Caco-2 (cell line): ENCODE measurements around the gene SAMM50. TPM values are rescaled to one million over a fixed set of nuclear protein-coding genes. Genes with fewer than 3 reads are reported as not detected.

Experiments
- BruUV-seq: library from RNA; stranded (reverse); fragments of 400-500 nt; replicated peaks from 2 replicates; lab custom pipeline; 2021; lab: Mats Ljungman, UMichigan
- CTCF ChIA-PET: fragments of 300-600 bp; sonication (Branson Sonifier 250); formaldehyde crosslinking; loops from one replicate; lab custom pipeline; 2022; ENCODE audit warnings: antibody characterized with exemption; lab: Charles Lee
- POLR2A ChIA-PET: fragments of 300-600 bp; sonication (Branson Sonifier 250); formaldehyde crosslinking; loops from one replicate; lab custom pipeline; 2022; ENCODE audit warnings: antibody characterized with exemption; lab: Charles Lee
- DNase-seq, 2 experiments: peaks; one replicate each; pipeline versions ENCODE4 v3.0.0 to v3.0.0-alpha.2; 2020 to 2022
- H3K27me3 ChIP-seq: replicated peaks from 2 replicates; pipeline ENCODE4 v1.6.0; 2011; ENCODE audit warnings: low read length; ENCODE audit not compliant: control insufficient read depth, insufficient read depth
- H3K36me3 ChIP-seq: 2 replicates; pipeline ENCODE4 v1.5.1; 2011; ENCODE audit warnings: low read length; ENCODE audit not compliant: control insufficient read depth, insufficient read depth
- H3K4me1 ChIP-seq: fragments of 250-450 bp; sonication (Bioruptor Pico); 2 replicates; pipeline ENCODE4 v1.5.1; 2020; ENCODE audit warnings: mild to moderate bottlenecking
- H3K4me3 ChIP-seq: 2 replicates; pipeline ENCODE4 v1.5.1; 2011; ENCODE audit warnings: low read depth, mild to moderate bottlenecking, control low read depth, low read length
- H3K9me3 ChIP-seq: fragments of 250-450 bp; sonication (Bioruptor Pico); 2 replicates; pipeline ENCODE4 v1.5.1; 2020; ENCODE audit warnings: mild to moderate bottlenecking, moderate library complexity
- H3K27ac Mint-ChIP-seq: one replicate; pipeline ENCODE4 v1.8.0; 2022; ENCODE audit warnings: mixed read lengths; ENCODE audit not compliant: unreplicated experiment
- H3K27me3 Mint-ChIP-seq: one replicate; pipeline ENCODE4 v1.8.0; 2022; ENCODE audit warnings: mixed read lengths; ENCODE audit not compliant: insufficient read depth, unreplicated experiment
- H3K36me3 Mint-ChIP-seq: one replicate; pipeline ENCODE4 v1.8.0; 2022; ENCODE audit warnings: mild to moderate bottlenecking, mixed read lengths; ENCODE audit not compliant: insufficient read depth, unreplicated experiment
- H3K4me1 Mint-ChIP-seq: one replicate; pipeline ENCODE4 v1.8.0; 2022; ENCODE audit warnings: low read depth, mixed read lengths; ENCODE audit not compliant: unreplicated experiment
- H3K4me3 Mint-ChIP-seq: one replicate; pipeline ENCODE4 v1.8.0; 2022; ENCODE audit warnings: mild to moderate bottlenecking, moderate library complexity, mixed read lengths; ENCODE audit not compliant: unreplicated experiment
- H3K9me3 Mint-ChIP-seq: one replicate; pipeline ENCODE4 v1.8.0; 2022; ENCODE audit warnings: mixed read lengths; ENCODE audit not compliant: unreplicated experiment
- CTCF ChIP-seq, 2 experiments: fragments of 200-600 bp in 1 of 2; IDR thresholded peaks; 1 replicate in 1 of 2; 2 replicates in 1 of 2; pipeline versions ENCODE4 v1.5.1 to v1.8.0; 2011 to 2022; ENCODE audit warnings: antibody characterized with exemption in 1 of 2, control low read depth in 1 of 2, inconsistent platforms in 1 of 2, low read depth in 1 of 2, low read length in 1 of 2, mild to moderate bottlenecking in 1 of 2, moderate library complexity in 1 of 2; ENCODE audit not compliant: insufficient read depth in 1 of 2, severe bottlenecking in 1 of 2, unreplicated experiment in 1 of 2
- intact Hi-C: fragments of 100-400 bp; cut with micrococcal nuclease; formaldehyde crosslinking; loops from one replicate; pipeline ENCODE4 v1.10.0; 2022; ENCODE audit not compliant: unreplicated experiment
- total RNA-seq: library from RNA; stranded (reverse); gene quantifications from 2 replicates; pipeline ENCODE4 v1.2.3, GENCODE V29; 2022

SAMM50 gene
- total RNA-seq, 1 experiment from 2014 or later, result 66.4 TPM

- no peak for TF ChIP-seq CTCF (IDR thresholded peaks at IDR 0.05; ENCODE audit: insufficient read depth in 1 of 2, low read depth in 1 of 2, low read length in 1 of 2, severe bottlenecking in 1 of 2, unreplicated experiment in 1 of 2)
- intact Hi-C loops, result no loop called here
- Histone ChIP-seq H3K4me1 (no peaks in the 10 kb centered on the region), H3K27me3 (no peaks in the 10 kb centered on the region), H3K36me3 (peaks cover 2% of the 10 kb centered on the region; the same call in 1 of the 2 replicates), H3K4me3 (no peak overlapping the region), H3K9me3 (no peaks in the 10 kb centered on the region)
- ChIA-PET POLR2A (no interaction called here), CTCF (interaction anchor here (1.4 to 2.7 kb wide), 3 partner anchors 88 to 363 kb away, joined by 4 to 90 read pairs (median 18); no protein-coding TSS in a partner anchor)
- Mint-ChIP-seq H3K36me3 (peaks cover 72% of the 10 kb centered on the region), H3K27ac (no peak overlapping the region), H3K4me1 (peaks cover 7% of the 10 kb centered on the region), H3K9me3 (no peaks in the 10 kb centered on the region), H3K4me3 (no peak overlapping the region), H3K27me3 (no peaks in the 10 kb centered on the region)
- BruUV-seq, result no TSS peak
- DNase-seq, result no peak
These were observed 39.2 kb downstream of the SAMM50 start for GRCh38 chr22:43994416-43994815.

GRCh38 chr22:43995057-43995685 lies 39.9 kb downstream of the SAMM50 start:
- no peak overlapping the region for H3K4me3 Mint-ChIP-seq
- no peak for TF ChIP-seq CTCF (IDR thresholded peaks at IDR 0.05; ENCODE audit: insufficient read depth in 1 of 2, low read depth in 1 of 2, low read length in 1 of 2, severe bottlenecking in 1 of 2, unreplicated experiment in 1 of 2)
- peaks cover 7% of the 10 kb centered on the region for H3K4me1 Mint-ChIP-seq
- Histone ChIP-seq H3K9me3 (no peaks in the 10 kb centered on the region), H3K27me3 (no peaks in the 10 kb centered on the region), H3K36me3 (peaks cover 2% of the 10 kb centered on the region; the same call in 1 of the 2 replicates), H3K4me3 (no peak overlapping the region), H3K4me1 (no peaks in the 10 kb centered on the region)
- no peaks in the 10 kb centered on the region for H3K9me3 Mint-ChIP-seq
- DNase-seq, result no peak
- intact Hi-C loops, result no loop called here
- BruUV-seq, result no TSS peak
- POLR2A ChIA-PET, result no interaction called here
- H3K27ac Mint-ChIP-seq, result no peak overlapping the region
- no peaks in the 10 kb centered on the region for H3K27me3 Mint-ChIP-seq
- H3K36me3 Mint-ChIP-seq, result peaks cover 65% of the 10 kb centered on the region
- CTCF ChIA-PET, result interaction anchor here (2.7 kb wide), 1 partner anchor 91 kb away, joined by 90 read pairs; no protein-coding TSS in a partner anchor

- Histone ChIP-seq H3K9me3 (no peaks in the 10 kb centered on the region), H3K36me3 (peaks cover 2% of the 10 kb centered on the region; the same call in 1 of the 2 replicates), H3K4me1 (no peaks in the 10 kb centered on the region), H3K4me3 (no peak overlapping the region), H3K27me3 (no peaks in the 10 kb centered on the region)
- Mint-ChIP-seq H3K36me3 (peaks cover 61% of the 10 kb centered on the region), H3K9me3 (no peaks in the 10 kb centered on the region), H3K27me3 (no peaks in the 10 kb centered on the region), H3K4me3 (no peak overlapping the region), H3K4me1 (peaks cover 7% of the 10 kb centered on the region), H3K27ac (no peak overlapping the region)
- BruUV-seq, result no TSS peak
- TF ChIP-seq CTCF (IDR thresholded peaks at IDR 0.05; ENCODE audit: insufficient read depth in 1 of 2, low read depth in 1 of 2, low read length in 1 of 2, severe bottlenecking in 1 of 2, unreplicated experiment in 1 of 2), result no peak
- no peak for DNase-seq
- intact Hi-C loops, result no loop called here
- CTCF ChIA-PET, result no interaction called here
- POLR2A ChIA-PET, result no interaction called here
These were observed 40.5 kb downstream of the SAMM50 start for GRCh38 chr22:43995798-43996169.
